GM12878 (cell line): ENCODE measurements around the gene DCAF12. TPM values are rescaled to one million over a fixed set of nuclear protein-coding genes. Genes with fewer than 3 reads are reported as not detected.

ENCODE experiments used
- ASH2L ChIP-seq: fragments of 300-600, 200-600 bp; sonication (generic); IDR thresholded peaks from 2 replicates; pipeline ENCODE4 v1.6.1; 2017; ENCODE audit warnings: low read depth, mild to moderate bottlenecking, borderline replicate concordance
- BMI1 ChIP-seq: fragments of 450-650 bp; IDR thresholded peaks from 2 replicates; pipeline ENCODE4 v1.6.1; 2016; ENCODE audit warnings: mild to moderate bottlenecking, moderate library complexity, borderline replicate concordance
- CBFB ChIP-seq: IDR thresholded peaks from 2 replicates; pipeline ENCODE4 v1.6.1; 2016; ENCODE audit warnings: antibody characterized with exemption, low read depth
- CHD1 ChIP-seq: IDR thresholded peaks from 2 replicates; pipeline ENCODE4 v1.6.1; 2012; ENCODE audit warnings: low read depth, low read length, improper control_type of control experiment
- CHD2 ChIP-seq: IDR thresholded peaks from 2 replicates; pipeline ENCODE4 v1.6.1; 2011; ENCODE audit warnings: low read depth, low read length, improper control_type of control experiment, borderline replicate concordance
- CREM ChIP-seq: IDR thresholded peaks from 2 replicates; pipeline ENCODE4 v1.6.1; 2014; ENCODE audit warnings: antibody characterized with exemption, low read depth
- E4F1 ChIP-seq: fragments of 450-650 bp; IDR thresholded peaks from 2 replicates; pipeline ENCODE4 v1.6.1; 2018; ENCODE audit warnings: borderline replicate concordance, mild to moderate bottlenecking; ENCODE audit not compliant: partially characterized antibody
- EP300 ChIP-seq, 2 experiments: fragments of 150-350 bp in 1 of 2; IDR thresholded peaks; 2 replicates each; pipeline ENCODE4 v1.6.1; 2011 to 2012; ENCODE audit warnings: low read depth in 2 of 2, low read length in 2 of 2, borderline replicate concordance in 1 of 2, improper control_type of control experiment in 1 of 2, inconsistent platforms in 1 of 2; ENCODE audit not compliant: control insufficient read depth in 1 of 2
- HDAC6 ChIP-seq: fragments of 200-600 bp; sonication (generic); IDR thresholded peaks from one replicate; pipeline ENCODE4 v1.8.0; 2017; ENCODE audit warnings: antibody characterized with exemption; ENCODE audit not compliant: unreplicated experiment
- IRF3 ChIP-seq: fragments of 450-650 bp; IDR thresholded peaks from 2 replicates; pipeline ENCODE4 v1.6.1; 2014; ENCODE audit warnings: mild to moderate bottlenecking
- KAT2A ChIP-seq: conservative IDR thresholded peaks from 2 replicates; pipeline ENCODE4 v1.6.1; 2011; ENCODE audit warnings: low read depth, low read length; ENCODE audit not compliant: control insufficient read depth
- LARP7 ChIP-seq: fragments of 450-650 bp; IDR thresholded peaks from 2 replicates; pipeline ENCODE4 v1.6.1; 2017; ENCODE audit warnings: mild to moderate bottlenecking
- MEF2A ChIP-seq: IDR thresholded peaks from 2 replicates; pipeline ENCODE4 v1.6.1; 2011; ENCODE audit warnings: low read depth, mild to moderate bottlenecking, low read length, moderate library complexity; ENCODE audit not compliant: insufficient read depth
- POLR2A ChIP-seq: IDR thresholded peaks from 2 replicates; pipeline ENCODE4 v1.6.1; 2011; ENCODE audit warnings: low read depth, mild to moderate bottlenecking, low read length
- PRDM15 ChIP-seq: fragments of 450-650 bp; formaldehyde crosslinking; IDR thresholded peaks from 2 replicates; pipeline ENCODE4 v1.4.0; 2020; ENCODE audit warnings: mild to moderate bottlenecking, moderate library complexity
- RAD21 ChIP-seq: IDR thresholded peaks from 2 replicates; pipeline ENCODE4 v1.6.1; 2011; ENCODE audit warnings: mild to moderate bottlenecking, low read depth, low read length, moderate library complexity; ENCODE audit not compliant: insufficient read depth
- RELA ChIP-seq: fragments of 450-650 bp; IDR thresholded peaks from 2 replicates; pipeline ENCODE4 v1.8.0; 2014; ENCODE audit warnings: borderline replicate concordance; ENCODE audit not compliant: partially characterized antibody
- STAT3 ChIP-seq: IDR thresholded peaks from 2 replicates; pipeline ENCODE4 v1.6.1; 2011; ENCODE audit warnings: low read depth, low read length, improper control_type of control experiment
- TCF7 ChIP-seq: IDR thresholded peaks from 2 replicates; pipeline ENCODE4 v1.6.1; 2014; ENCODE audit warnings: antibody characterized with exemption, borderline replicate concordance
- USF2 ChIP-seq: IDR thresholded peaks from 2 replicates; pipeline ENCODE4 v1.6.1; 2011; ENCODE audit warnings: low read depth, low read length, improper control_type of control experiment, borderline replicate concordance
- ZNF622 ChIP-seq: fragments of 450-650 bp; IDR thresholded peaks from 2 replicates; pipeline ENCODE4 v1.6.1; 2017; ENCODE audit warnings: mild to moderate bottlenecking, inconsistent platforms
- polyA plus RNA-seq, 11 experiments: library from polyadenylated mRNA; depleted of rRNA in 4 of 11; unstranded in 6 of 11; stranded (reverse) in 5 of 11; fragments of >200 nt; fragmentation: Nextera tagmentation in 4 of 11; fragmentation: Illumina TruSeq in 1 of 11; extraction: Ambion mirVana in 4 of 11; extraction: Trizol in 1 of 11; gene quantifications; 1 replicate in 1 of 11; 2 replicates in 10 of 11; pipeline versions ENCODE4 v1.2.1 to v1.2.3, GENCODE V29; 2011 to 2016; ENCODE audit warnings: inconsistent platforms in 2 of 11, missing spikeins in 2 of 11, low read depth in 1 of 11
- total RNA-seq, 4 experiments: library from RNA; depleted of rRNA in 3 of 4; stranded (reverse); fragments of >200 nt in 3 of 4; fragmentation: Illumina TruSeq in 1 of 4; extraction: Trizol in 1 of 4; gene quantifications; 2 replicates each; pipeline versions ENCODE4 v1.2.1 to v1.2.3, GENCODE V29; 2013 to 2021

The DCAF12 gene
- total and polyA plus RNA-seq, 10 of the 15 experiments (the other 5 are each of a cell fraction or from before 2014, with no cell fraction given), result 11.7 to 57.6 (median 34.6) TPM

GRCh38 chr9:34126207-34127034, at the start of gene DCAF12 (continued):
- TF ChIP-seq USF2 (no peak), CREM (peak; percentile 49; the same call in 1 of the 2 replicates), CHD2 (peak; percentile 39; the same call in 1 of the 2 replicates), HDAC6 (no peak), TCF7 (no peak), MEF2A (no peak), ASH2L (0 out of 2 replicates have a peak, but pooled peaks have one; percentile 64), STAT3 (no peak), KAT2A (no peak), EP300 (IDR thresholded peaks at IDR 0.05; ENCODE audit: borderline replicate concordance in 1 of 2, control insufficient read depth in 1 of 2, low read depth in 2 of 2, low read length in 2 of 2) (no peak), POLR2A (peak; percentile 77), CHD1 (0 out of 2 replicates have a peak, but pooled peaks have one; percentile 14), E4F1 (peak; percentile 67), IRF3 (no peak), CBFB (no peak), RELA (peak; percentile 66), RAD21 (no peak), BMI1 (peak; percentile 82; the same call in 1 of the 2 replicates), PRDM15 (no peak), LARP7 (peak; percentile 44; the same call in 1 of the 2 replicates), ZNF622 (no peak)
